NOMO-1 treated with DMSO at 0.1 percent for 48 hours (cell line): ENCODE results near the gene SUPT4H1.

Experiments
- DNase-seq: peaks from one replicate; lab custom pipeline; 2025; ENCODE audit not compliant: unreplicated experiment; lab: John Stamatoyannopoulos, UW

SUPT4H1 gene

DNA sequence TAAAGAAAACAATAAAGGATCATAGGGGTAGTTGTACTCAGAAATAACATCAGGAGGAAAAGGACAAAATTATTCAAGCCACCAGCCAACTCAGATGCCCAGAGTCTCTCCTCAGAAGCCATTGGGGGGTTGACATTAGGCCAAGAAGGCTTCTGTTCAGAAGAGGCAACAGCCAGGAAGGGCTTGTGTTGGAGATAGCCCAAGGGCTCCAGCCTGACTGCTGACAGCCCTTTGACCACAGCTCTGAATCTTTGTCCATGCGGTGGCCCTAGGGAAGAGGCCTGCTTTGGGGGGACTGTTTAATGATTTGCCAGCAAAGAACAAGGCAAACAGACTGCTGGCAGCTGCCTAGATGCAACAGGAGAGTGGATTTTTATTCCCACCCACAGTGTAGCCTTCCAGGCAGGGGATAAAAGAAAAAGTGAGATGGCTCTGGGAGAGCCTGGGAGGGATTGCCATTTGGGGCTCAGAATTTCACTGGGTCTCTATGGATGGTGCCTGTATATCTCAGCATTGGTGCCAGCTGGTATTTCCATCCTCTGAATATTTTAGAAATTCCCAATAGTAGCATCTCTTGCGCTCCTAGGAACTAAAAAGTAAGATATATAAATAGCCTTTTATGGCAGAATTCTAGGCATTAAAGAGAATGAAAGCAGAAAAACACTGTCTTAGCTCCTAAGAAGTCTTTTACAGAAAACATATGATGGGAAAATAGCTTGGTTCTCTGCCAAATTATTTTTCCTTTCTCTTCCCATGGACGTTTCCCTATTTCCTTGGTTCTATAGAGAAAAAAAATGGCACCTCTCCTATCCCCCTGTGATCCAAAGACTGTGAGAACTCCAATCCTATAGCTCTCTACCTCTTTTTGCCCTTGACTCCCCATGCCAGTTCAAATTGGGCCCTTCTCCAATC, 29.4 kb upstream of the SUPT4H1 start:
- DNase-seq, result no peak

DNA sequence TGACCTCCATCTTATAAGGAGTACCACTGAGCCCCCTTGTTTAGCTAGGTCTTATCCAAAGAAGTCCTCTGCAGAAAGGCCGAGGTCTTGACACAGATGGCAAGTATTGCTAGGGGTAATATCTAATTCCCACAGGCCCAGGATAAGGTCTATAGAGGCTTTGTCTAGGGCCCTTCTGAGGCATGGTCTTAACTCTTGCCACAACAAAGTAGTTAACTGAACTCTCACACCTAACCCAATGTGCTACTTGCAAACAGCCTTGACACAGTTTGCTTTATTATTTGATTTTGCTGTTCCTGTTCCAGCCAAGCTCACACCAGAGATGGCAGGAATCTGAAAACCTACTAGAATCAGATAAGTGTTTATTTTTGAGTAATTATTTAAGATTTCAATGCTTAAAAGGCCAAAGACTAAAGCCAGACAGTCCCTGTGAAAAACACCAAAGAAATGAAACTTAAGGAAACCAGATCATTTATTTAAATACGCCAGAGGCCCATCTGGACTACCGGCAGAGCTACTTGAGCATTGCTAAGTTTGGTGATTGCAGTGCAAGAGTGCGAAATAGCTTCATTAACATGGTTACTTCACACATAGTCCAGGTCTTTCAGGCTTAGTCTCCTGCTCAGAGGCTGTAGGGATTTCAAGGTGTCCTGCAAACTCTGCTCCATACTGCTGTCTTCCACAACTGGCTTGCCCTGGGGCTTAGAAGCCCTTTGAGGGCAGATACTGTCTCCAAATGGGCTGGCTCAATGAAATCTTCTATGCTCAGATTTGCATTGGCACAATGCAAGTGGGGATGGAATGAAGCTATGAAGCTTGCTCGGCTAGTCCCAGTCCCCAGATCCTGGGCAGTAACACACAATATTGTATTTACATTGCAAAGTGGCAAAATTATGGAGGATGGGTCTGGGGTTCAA, 28.5 kb upstream of the SUPT4H1 start:
- DNase-seq, result no peak

DNA sequence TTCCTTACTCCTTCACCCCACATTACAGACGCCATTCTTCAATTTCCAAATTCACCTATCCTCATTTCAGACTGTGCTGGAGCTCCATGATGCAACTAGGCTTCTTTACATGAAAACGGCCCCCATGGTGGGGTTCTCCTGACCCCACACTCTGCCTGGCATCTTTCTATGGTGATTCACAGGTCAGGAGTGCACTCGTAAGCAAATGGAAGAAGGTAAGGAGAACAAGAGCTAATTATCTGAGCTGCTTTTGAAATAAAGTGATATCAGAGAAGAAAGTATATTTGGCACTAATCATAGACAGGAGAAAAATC, 27.5 kb upstream of the SUPT4H1 start:
- DNase-seq, result no peak

GRCh38 chr17:58378733-58379510, 26.9 kb upstream of the SUPT4H1 start:
- DNase-seq, result no peak

- peak; percentile 9 for DNase-seq
Measured at GRCh38 chr17:58377661-58378060, 25.7 kb upstream of the SUPT4H1 start.

DNA sequence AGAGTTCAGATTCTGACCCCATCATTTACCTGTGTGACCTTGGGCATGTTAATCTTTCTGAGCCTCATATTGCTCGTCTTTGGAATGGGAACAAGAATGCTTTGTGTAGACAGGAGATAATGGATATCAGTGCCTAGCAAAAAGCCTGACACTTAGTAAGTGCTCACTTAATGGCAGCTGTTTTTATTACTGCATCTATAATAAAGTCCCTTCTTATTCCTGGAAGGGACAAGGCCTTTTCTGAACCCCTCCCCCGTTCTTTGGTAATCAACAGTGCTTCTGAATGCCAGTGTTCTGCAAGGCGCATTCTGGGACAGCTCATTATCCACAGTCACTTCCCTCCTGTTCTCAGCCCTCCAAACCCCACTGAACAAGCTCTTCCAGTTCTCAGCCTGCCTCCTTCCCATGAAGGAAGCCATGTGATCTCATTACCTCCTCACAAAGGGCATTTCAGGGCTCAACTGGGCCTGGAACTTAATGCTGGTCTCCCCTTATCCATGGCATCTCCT, 25.1 kb upstream of the SUPT4H1 start:
- no peak for DNase-seq

DNA sequence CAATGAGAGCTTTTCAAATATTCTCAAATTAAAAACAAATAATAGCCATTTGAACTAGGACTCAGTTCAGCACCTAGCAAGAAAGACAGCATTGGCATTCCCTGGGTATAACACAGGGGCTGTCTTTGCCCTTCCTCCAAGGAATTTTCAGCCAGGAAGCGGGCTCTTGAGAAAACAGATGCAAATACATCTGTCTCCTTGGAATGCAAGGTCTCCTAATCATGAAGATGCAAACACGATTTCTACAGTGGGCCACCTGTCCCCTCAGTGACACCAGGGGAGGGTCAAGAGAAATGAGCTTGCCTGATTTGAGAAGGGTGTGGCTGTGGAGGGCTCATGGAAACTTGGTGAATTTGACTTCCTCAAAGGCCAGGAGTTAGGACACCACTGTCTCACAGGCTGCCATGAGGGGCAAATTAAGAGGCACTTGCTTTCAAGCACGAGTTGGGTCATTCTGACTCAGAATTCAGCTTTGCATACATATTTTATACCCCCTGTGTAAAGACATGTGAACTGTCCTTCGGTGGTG, 24.5 kb upstream of the SUPT4H1 start:
- peak; percentile 86 for DNase-seq

DNA sequence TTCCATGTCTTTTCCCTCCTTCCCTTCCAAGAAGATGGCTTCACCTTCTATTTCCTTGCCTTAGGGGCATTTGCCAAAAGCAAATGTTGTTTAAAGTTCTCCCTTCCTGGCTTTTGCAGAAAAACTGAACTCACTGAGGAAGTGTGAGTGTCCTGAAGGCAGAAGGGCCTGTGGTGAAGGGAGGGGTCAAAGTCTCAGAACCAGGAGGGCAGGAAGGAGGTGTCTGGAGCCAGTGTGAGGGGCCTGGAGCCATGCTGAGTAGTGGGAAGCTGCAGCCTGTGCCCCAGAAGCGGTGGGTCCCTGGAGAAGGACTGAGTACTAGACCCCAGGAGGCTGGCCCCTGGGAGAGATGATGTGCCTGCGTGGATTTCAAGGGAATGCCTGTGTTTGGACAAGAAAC, 23.8 kb upstream of the SUPT4H1 start:
- peak; percentile 34 for DNase-seq

DNA sequence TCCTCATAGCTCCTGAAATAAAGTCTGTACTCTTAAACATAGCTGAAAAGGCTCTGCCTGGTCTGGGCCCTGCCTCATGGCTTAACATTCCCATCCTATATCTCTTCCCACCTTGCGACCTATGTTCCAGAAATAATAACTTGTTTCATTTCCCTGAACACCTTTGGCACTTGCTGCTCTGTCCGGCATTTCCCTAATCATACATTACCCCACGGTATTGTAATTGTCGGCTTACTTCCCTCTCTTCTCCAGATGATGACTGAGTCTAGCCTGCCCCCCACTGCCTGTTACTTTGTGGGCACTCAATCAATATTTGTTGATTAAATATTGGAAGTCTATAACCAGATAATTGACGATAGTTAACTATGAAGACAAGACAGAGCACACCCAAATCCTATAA, 23.3 kb upstream of the SUPT4H1 start:
- peak; percentile 54 for DNase-seq

DNA sequence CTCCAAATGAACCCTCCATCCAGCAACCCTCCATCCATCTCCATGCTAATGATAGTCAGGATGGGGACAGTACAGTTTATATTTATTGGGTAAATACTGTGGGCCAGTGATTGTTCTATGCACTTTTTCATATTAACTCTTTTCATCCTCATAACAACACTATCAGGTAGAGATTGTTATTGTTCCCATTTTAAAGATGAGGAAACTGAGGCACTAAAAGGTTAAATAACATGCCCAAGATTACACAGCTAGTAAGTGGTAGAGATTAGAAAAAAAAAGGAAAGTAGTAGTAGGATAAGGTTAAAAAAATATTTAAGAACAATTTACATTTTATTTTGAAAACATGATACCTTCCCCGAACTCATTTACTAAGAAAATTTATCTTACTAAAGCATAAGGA, 21.9 kb upstream of the SUPT4H1 start:
- DNase-seq, result no peak

DNA sequence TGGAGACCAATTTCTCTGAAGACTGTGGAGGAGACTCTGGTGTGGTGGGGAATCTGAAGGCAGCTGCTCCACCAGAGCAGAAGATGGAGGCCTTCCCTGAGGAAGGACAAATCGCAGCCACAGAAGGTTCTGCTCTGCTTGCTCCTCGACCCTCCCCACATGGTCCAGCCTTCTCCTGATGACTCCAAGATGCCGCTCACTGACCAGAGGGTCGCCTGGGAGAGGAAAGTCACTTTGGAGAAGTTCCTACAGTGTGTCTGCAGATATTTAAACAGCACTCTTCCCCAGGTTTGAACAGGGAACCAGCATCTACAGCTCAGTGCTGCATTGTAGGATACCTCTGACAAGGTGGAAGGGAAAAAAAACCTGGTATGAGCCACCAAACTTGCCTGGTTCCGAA, 21.0 kb upstream of the SUPT4H1 start:
- no peak for DNase-seq

DNA sequence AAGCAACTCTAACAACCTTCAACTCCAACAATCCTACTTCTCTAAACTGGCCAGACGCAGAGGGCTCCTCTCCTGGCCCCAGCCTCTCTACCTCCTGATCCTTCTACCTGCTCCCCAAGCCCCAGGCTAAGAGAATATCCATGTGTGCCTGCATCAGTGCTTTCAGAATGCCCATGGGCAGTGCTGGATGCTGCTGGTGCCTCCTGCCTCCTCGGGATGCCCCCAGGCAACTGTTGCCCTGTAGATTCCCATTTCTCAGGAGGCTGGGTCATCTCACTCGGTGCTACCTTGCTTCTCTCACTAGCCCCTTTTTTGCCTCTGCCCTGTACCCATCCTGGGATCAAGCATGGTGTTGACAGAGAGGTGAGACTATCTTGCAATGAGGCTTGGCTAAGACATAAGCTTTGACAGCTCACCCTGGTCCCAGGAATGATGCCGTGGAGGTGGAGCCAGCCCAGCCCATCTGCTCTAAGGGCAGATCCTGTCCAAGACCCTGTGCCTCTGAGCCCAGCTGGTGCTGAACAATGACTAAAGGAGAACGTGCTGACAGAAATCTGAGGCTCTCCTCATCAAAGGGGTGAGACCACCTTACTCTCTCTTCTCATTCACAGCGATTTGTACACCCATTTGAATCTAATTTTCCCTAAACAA, 19.4 kb upstream of the SUPT4H1 start:
- DNase-seq, result no peak

GRCh38 chr17:58370716-58371115, 18.7 kb upstream of the SUPT4H1 start:
- no peak for DNase-seq

DNA sequence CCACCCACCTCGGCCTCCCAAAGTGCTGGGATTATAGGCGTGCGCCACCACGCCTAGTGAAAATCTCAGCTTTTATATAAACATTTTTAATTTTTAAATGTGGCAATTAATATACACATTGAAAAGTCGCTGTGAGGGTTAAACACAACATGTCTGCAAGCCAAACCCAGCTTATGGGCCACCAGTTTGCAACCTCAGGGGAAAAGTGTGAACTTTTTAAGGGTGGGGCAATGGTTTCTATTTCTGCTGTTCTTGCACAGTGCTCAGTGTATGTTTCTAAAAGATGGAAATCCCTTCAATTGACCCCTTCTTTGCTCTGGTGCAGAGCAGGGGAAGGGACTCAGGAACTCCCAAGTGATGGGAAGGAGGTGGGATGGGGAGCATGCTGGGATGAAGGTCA, 18.3 kb upstream of the SUPT4H1 start:
- no peak for DNase-seq

- DNase-seq, result no peak
Measured at GRCh38 chr17:58369214-58370031, 17.4 kb upstream of the SUPT4H1 start.

DNA sequence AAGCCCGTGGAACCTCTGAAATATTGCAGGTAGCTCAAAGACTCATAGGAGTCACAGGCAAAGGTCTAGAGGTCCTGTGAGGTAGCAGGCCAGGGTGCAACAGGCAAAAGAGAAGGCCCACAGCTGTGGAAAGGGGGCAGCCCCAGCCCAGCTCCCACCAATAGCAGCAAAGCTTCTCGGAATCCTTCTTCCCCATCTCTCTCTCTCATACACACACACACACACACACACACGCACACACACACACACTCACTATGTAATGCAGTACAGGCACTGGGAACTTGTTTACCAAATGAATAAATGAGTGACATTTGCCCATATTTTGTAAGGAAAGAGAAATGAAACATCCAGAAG, 16.8 kb upstream of the SUPT4H1 start:
- no peak for DNase-seq

- no peak for DNase-seq
Measured at GRCh38 chr17:58367461-58367860, 15.5 kb upstream of the SUPT4H1 start.

DNA sequence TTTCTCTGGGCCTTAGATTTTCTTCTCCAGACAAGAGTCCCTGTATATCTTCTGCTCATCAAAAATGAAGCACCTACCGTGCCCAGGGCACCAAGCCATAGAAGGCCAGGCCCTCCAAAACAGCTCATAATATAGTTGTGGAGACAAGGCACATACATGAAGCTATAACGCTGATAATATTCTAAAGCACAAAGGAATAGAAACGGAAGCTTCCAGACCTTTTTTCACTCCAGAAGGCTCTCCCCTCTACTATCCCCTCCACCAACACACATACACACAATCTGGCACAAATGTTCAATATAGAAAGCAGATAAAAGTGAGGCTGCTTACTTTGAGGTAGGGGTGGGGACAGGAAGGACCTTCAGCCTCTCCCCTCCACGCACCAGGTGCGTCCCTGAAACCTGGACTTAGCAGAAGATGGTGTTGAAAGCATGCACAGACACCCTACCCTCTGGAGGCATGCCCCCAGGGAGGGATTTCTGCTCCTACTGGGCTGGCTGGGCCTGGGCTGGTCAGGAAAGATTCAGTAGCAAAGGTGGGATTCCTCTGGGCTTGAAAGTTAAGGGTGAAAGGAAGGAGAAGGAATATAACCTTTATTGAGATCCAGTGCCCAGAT, 14.1 kb upstream of the SUPT4H1 start:
- no peak for DNase-seq
